Suppressor macrophage treated with lipopolysaccharide for 4 hours (primary cell): ENCODE measurements around the gene ZNF263.
"Not testable (repeated sequence)": the region's sequence is repeated elsewhere in the genome, so short reads cannot be mapped to it uniquely, and the experiment has no call there.

Experiments
- DNase-seq: peaks from one replicate; pipeline ENCODE4 v3.0.0-alpha.2; 2020

ZNF263 gene

DNA sequence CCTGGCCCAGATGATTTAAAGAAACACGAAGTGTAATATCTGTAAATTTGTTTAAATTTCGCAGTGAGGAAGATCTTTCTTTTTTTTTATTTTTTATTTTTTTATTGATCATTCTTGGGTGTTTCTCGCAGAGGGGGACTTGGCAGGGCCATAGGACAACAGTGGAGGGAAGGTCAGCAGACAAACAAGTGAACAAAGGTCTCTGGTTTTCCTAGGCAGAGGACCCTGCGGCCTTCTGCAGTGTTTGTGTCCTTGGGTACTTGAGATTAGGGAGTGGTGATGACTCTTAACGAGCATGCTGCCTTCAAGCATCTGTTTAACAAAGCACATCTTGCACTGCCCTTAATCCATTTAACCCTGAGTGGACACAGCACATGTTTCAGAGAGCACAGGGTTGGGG, 12.6 kb upstream of the ZNF263 start:
- not testable (repeated sequence) for DNase-seq

DNA sequence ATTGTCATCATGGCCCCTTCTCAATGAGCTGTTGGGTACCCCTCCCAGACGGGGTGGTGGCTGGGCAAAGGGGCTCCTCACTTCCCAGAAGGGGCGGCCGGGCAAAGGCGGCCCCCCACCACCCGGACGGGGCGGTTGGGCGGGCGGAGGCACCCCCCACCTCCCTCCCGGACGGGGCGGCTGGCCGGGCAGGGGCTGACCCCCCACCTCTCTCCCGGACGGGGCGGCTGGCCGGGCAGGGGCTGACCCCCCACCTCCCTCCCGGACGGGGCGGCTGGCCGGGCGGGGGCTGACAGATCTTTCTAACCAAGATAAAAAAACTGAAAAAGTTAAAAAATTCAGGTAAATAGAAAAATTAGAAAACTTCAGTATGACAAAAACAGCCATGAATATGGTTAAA, 12.0 kb upstream of the ZNF263 start:
- DNase-seq: not testable (repeated sequence)

DNA sequence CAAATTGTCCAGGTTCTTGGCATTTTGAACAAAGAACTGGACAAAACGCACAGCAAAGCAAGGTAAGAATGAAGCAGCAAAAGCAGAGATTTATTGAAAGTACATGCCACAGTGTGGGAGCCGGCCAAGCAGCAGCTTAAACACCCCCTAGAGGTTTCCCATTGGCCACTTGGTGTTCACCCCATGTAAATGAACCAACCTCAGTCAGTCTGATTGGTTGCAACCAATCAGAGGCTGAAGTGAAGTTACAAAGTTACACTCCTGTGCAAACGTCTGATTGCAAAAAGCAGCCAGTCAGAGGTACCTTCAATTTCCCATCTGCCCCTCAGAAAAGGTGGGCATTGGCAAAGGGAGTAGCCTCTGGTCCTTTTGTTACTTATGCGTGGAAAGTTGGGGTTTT, 8.8 kb upstream of the ZNF263 start:
- DNase-seq: no peak

DNA sequence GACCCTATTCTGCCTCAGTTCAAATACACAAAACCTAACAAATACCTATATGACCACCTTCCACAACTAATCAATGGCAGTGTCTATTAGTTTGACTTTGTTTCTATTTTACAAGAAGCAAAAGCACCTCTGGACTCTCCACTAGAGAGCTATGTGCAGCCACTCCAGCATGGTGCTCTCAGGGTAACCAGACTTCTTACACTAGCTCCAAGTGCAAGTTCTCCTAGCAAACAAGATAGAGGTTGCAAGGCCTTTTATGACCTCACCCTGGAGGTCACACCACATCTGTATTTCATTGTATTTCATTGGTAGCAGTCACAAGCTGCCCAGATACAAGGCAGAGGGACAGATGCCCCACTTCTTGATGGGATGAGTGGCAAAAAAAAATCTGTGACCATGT, 8.3 kb upstream of the ZNF263 start:
- no peak for DNase-seq

DNA sequence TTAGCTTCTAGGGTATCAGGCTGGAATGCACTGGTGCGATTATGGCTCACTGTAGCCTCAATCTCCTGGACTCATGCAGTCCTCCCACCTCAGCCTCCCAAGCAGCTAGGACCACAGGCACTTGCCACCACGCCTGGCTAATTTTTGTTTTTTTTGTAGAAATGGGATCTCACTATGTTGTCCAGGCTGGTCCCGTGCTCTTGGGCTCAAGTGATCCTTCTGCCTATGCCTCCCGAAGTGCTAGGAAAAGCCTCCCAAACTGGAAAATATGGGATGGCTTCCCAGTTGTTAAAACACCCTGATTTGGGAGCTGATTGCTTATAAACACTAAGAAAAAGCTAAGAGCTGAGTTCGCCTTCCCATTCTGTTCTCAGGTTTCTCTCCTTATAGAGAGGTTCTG, 6.6 kb upstream of the ZNF263 start:
- DNase-seq: no peak

DNA sequence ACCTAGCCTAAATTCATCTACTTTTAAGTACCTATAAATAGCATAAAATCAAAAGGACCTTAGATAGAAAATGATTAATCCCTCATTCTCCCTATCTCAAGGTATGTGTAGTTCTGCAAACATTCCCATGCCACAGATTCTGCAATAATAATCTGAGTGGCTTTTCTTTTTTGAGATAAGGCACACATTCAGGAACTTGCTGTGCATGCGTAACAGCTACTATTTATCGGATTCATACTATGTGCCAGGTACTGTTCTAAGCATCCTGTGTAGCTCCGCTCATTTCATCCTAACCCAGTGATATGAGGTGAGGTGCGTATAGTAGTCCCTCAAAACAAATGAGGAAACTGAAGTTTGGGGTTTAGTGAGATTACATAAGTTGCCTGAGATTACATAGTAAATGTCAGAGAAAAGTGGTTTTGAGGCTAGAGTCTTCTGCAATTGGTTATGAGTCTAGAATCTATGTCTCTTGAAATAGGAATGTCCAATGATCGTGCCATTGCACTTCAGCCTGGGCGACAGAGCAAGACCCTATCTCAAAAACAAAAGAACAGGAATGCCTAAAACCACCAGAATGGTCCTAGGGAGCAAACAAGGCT, 2.0 kb upstream of the ZNF263 start:
- no peak for DNase-seq

DNA sequence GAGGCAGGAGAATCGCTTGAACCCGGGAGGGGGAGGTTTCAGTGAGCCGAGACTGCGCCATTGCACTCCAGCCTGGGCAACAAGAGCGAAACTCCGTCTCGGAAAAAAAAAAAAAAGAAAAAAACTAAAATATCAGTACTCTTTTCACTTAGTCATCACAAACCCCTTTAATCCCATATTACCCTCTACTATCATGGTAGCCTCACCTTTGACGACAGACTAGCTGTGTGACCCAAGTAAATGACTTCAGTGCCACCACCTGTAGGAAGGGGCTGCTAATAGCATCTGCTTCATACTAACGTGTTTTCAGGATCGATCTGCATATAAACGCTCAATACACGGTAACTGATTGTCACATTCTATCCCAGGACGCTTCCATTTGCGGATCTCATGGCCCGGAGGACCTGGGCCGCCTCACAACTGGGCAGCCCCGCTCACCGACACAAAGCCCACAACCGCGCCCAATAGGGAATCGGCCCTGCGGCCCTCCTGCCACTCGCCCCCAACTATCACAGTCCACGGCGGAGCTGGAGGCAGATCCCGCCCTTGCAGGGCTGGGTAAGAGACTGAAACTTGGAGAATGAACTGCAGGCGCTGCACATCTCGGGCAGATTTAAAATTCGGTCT, 1.1 kb upstream of the ZNF263 start:
- DNase-seq: no peak

DNA sequence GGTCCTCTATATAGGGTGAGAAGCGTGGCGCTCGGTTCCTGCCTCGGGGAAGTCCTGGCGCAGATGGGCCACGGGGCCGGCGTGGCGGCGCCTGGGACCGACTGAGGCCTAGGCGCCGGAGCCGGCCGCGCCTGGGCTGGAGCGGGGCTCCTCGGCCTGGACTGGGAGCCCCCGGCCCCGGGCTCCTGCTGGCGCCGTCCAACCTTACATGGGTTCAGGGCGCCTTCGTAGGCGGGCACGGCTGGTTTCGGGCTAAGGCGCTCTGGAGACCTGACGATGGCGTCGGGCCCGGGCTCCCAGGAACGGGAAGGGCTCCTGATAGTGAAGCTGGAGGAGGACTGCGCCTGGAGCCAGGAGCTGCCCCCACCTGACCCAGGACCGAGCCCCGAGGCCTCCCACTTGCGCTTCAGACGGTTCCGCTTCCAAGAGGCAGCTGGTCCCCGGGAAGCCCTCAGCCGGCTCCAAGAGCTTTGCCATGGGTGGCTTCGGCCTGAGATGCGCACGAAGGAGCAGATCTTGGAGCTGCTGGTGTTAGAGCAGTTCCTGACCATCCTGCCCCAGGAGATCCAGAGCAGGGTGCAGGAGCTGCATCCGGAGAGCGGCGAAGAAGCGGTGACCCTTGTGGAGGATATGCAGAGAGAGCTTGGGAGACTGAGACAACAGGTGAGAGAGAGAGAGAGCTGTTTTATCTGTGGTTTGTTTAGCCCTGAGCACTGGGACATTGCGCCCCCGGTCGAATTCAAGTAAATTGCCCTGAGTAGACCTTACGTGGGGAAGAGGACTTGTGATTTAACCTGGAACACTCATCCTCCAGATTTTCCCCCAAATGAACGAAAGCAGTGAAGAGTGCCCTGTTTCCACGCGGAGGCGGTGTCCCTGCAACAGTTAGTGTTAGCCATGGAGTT, 504 bp downstream of the ZNF263 start:
- peak; percentile 40 for DNase-seq

DNA sequence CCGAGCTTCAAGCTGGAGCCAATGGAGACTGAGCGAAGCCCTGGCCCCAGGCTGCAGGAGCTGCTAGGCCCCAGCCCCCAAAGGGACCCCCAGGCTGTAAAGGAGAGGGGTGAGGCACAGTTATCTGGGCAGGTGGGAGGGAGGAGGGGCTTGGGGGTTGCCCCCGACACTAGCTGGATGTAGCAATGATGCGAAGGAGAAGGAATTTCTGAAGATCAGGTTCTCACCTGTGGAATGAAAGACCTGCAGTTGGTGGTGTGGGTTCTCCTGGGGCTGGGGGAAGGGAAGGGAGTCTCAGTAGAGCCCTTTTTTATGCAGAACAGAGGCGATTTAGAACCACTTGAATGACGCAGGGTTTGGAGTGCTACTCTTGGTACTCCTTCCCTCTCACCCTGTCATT, 1.8 kb downstream of the ZNF263 start:
- no peak for DNase-seq

DNA sequence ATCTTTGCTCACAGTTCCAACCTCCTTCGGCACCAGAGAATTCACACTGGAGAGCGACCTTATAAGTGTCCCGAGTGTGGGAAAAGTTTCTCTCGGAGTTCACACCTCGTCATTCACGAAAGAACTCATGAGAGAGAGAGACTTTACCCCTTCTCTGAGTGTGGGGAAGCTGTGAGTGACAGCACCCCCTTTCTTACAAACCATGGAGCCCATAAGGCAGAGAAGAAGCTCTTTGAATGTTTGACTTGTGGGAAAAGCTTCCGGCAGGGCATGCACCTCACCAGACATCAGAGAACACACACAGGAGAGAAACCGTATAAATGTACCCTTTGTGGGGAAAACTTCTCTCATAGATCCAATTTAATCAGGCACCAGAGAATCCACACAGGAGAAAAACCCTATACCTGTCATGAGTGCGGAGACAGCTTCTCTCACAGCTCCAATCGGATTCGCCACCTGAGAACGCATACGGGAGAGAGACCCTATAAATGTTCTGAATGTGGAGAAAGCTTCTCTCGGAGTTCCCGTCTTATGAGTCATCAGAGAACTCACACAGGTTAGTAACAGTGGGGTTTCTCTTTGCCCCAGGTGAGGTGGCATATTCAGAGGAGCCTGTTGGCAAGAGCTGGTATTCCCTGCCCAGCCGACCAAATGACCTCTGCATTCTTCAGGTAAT, 6.8 kb downstream of the ZNF263 start:
- DNase-seq: no peak

DNA sequence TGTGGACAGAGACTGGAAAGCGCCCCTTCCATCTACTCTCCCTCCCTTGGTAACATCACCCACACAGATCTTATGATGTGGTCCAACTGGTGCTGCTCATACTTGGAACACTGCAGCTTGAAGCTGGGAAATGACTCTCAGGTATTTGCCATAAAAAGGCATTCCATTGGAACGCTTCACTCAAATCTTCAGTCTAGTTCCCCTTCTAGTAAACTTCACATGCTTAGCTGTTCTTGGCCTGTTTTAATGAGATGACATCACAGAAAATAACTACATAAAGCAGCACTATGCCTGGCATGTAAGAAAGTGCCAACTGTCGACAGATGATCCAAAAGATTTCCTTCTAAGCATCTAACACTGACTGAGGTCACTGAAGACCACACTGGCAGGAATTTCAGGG, 9.3 kb downstream of the ZNF263 start:
- no peak for DNase-seq

DNA sequence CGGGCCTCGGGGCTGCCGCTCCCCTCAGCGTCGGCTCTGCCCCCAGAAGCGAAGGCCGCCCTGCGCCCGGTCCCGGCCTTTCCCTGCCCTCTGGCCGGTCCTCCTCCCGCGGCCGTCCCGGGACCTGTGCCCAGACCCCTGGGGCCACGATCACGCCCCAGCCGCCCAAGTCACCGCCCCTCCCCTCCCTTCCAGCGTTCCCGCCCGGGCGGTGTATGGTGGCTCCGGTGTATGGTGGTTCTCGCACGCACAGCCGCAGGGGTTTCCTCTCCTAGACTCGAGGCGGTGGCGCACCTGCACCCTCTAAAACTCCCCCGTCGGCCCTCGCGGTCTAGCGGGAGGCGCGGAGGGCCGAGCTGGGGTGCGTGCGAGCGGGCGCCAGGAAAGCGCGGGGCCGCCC, 11.9 kb downstream of the ZNF263 start:
- DNase-seq: no peak

DNA sequence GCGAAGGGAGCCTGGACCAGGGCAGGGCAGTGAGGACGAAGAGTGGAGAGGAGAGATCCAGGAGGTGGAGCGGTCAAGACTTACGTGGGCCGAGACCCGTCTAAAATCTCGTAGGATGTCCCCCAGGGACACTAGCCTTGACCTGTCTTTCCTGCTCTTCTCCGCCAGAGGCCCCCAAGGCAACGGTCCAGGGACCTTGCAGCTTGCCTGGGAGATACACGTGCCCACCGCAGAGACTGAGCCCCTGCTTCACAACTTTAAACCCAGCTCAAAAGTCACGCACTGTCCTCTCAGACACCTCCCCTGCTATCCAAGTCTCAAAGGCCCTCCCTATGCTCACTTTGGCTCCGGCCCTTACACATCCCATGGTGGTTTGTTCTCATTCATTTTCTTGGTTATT, 12.5 kb downstream of the ZNF263 start:
- no peak for DNase-seq

DNA sequence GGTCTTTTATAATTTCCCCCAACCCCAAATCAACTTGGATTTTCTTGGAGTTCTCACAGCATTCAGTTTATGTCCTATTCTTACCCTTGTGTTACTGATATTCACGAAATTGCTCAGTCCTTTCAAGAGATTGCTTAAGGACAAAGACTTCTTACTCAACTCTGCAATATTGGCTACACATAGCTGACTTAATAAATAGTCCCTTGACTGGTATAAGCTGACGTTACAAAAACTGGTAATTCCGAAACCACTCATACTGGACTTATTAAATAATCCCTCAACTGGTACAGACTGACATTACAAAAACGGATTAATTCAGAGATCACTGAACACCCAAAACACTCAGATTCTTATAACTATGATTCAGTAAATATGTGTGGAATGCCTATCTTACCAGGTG, 21.1 kb downstream of the ZNF263 start:
- peak; percentile 27 for DNase-seq

DNA sequence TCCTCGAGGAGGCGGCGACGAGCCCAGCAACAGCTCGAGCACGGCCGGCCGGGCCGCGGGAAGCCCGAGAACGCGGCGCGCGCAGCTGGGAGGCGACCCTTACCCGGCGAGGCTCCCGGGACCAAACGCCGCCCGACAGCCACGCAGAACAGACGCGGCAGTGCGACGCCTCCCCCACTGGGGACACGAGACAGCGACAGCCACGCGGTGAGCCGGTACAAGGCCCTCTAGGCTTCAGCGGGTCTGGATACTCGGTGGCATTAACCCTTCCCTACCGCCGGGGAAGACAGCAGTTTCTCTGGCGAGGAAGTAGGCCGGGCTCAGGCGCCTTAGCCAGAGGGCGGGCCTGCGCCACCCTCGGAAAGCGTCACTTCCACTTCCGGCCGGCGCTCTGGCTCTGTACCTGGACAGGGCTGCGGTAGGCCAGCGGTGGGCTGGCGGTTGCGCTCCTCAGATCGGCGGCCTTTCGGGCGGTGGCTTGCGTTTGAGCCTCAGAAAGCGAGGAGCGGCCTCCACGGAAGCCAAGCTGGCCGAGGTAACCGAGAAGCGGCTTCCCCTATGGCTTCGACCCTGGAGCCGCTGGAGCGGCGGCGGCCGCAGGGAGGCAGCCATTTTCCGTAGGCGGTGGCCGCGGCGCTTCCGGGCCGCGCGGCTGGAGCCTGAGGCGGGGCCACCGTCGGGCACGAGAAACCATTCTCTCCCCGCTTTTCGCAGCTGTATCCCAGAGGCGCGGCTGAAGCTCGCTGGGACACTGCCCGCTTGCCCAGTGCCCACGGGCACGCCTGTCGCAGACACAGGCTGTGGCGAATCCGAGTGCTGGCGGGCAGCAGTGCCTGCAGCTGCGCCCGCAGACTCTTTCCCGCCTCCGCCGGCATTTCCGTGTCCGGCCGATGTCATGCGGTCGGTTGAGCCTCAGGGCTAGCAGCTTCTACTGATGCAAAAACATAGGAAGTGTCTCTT, 22.1 kb downstream of the ZNF263 start, which contains the start of the genes TIGD7 and ZNF75A:
Gene TIGD7 (minus strand): TSS at position 322 of the 960 bp plus-strand sequence. CDS start 4,816 bp downstream, outside the sequence.
Gene ZNF75A (plus strand): TSS at position 389 of the 960 bp plus-strand sequence. CDS start 2,932 bp downstream, outside the sequence.
- peak; percentile 91 for DNase-seq

DNA sequence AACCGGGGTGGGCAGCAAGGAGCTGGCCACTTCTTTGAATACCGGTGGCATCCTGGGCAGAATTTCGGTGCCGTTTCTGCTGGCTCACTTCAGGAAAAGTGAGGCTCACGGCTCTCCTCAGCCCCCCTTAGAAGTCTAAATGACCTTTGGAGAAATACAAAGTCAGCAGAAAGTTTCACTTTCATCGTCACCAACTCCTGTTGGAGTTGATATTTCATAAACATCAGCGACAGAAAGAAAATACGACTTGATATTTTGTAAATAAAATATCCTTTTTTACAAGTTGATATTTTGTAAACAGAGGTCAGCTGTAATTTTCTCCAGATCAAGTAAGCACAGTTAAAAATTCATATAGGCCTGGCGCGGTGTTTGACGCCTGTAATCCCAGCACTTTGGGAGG, 22.8 kb downstream of the ZNF263 start:
- no peak for DNase-seq

DNA sequence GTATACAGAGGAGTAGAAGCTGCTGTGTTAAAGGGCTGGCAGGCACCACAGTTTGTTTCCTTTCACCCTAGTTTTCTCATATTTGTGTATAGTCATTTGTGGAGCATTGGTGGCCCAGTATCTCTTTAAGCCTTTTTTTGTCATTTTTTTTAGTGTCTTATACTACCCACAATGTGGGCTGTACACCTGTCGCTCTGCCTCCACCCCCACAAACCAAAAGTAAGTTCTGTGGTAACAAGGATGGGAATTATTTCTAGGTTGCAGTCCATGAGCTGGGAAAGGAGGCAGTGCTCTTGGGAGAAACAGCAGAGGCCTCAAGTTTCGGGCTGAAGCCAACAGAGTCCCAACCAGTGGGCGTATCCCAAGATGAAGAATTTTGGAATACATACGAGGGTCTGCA, 28.2 kb downstream of the ZNF263 start:
- DNase-seq: no peak

DNA sequence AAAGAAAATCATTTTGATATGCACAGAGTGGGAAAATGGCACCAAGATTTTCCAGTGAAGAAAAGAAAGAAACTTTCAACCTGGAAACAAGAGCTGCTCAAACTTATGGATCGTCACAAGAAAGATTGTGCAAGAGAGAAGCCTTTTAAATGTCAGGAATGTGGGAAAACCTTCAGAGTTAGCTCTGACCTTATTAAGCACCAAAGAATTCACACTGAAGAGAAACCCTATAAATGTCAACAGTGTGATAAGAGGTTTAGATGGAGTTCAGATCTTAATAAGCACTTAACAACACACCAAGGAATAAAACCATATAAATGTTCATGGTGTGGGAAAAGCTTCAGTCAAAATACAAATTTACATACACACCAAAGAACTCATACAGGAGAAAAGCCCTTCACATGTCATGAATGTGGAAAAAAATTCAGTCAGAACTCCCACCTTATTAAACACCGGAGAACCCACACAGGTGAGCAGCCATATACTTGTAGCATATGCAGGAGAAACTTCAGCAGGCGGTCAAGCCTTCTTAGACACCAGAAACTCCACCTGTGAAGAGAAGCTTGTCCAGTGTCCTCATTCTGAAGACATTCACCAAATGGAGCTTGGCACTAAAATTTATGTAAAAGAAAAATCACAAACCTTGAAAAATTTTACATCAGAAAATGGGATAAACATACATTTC, 34.2 kb downstream of the ZNF263 start:
- DNase-seq: peak; percentile 3

DNA sequence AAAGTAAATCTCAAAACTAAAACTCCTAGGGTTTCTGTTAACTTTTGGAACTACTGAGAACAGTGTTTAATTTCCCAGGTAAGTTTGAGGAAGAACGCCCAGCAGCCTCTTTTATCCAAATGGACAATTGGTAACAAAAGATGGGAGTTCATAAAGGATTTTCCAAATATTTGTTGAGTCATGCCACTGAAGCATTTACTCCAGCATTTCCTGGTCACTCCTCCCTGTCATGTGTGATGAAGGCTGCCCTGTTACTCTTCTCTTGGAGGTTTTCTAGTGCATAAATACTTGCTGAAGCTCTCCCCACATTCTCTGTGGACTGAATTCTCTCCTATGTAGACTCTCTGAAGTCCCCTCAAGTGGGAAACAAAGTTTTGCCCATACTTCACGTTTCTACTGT, 38.5 kb downstream of the ZNF263 start:
- DNase-seq: no peak

DNA sequence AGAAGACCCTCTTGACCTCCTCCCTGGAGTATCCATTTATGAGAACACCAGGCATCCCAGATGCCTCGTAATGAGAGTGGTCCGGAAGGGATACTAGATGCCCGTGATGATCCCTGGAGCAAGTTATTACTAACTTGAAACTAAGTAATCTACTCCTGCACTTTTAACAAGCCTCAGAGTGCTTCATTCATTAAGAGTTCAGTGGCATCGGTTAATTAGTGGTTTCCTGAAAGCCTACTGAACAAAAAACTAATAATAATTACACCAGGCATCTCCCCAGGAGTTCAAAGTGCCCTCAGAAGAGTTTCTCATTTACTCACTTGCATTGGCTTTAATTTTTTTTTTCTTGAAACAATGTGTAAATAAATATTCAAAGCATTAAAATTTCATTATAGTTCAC, 44.2 kb downstream of the ZNF263 start:
- no peak for DNase-seq

DNA sequence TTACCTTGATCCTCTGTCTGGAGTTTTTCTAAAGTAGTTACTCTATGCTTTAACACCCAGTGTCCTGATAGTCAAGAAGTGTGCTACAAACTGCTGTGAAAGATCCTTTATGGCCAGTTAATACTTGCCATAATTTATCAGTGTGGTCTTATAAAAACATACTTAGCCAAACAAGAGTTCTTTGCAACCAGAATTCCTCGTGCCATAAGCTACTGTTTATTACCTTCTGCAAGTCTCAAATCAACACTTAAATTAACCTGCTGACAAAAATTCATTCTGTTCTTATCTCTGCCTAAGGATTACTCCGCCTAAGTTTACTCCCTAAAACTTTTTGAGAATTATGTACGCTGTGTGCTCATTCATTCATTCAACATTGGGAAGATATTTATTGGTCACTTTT, 44.8 kb downstream of the ZNF263 start:
- no peak for DNase-seq
